Heart right ventricle (tissue), 16 donors: ENCODE measurements around the gene GRID1. TPM values are rescaled to one million over a fixed set of nuclear protein-coding genes. Genes with fewer than 3 reads are reported as not detected.
"Not testable (repeated sequence)": the region's sequence is repeated elsewhere in the genome, so short reads cannot be mapped to it uniquely, and the experiment has no call there.

ENCODE experiments used
- ATAC-seq, 8 donors: fragments of 200-7000 bp; cut with Tn5 transposase; one replicate each; pipeline ENCODE4 v1.9.1; 2020; ENCODE audit warnings: mild to moderate bottlenecking in 8 of 8, moderate library complexity in 8 of 8, moderate number of reproducible peaks in 1 of 8
- DNase-seq, 2 donors: peaks; one replicate each; pipeline ENCODE4 v3.0.0-alpha.2; 2020
- H3K27ac ChIP-seq, 10 donors: fragments of 200-600 bp; sonication (generic) in 2 of 10; one replicate each; pipeline versions ENCODE4 v1.5.0 to v1.8.0; 2020 to 2022; ENCODE audit warnings: mild to moderate bottlenecking in 3 of 10
- H3K27me3 ChIP-seq, 7 donors: fragments of 200-600 bp; one replicate each; pipeline ENCODE4 v1.8.0; 2021 to 2022; ENCODE audit warnings: mild to moderate bottlenecking in 2 of 7
- H3K36me3 ChIP-seq, 9 donors: fragments of 200-600 bp; sonication (generic) in 1 of 9; one replicate each; pipeline versions ENCODE4 v1.5.0 to v1.8.0; 2020 to 2022; ENCODE audit warnings: mild to moderate bottlenecking in 2 of 9
- H3K4me1 ChIP-seq, 9 donors: fragments of 200-600 bp; sonication (generic) in 1 of 9; one replicate each; pipeline versions ENCODE4 v1.5.0 to v1.8.0; 2020 to 2022; ENCODE audit warnings: mild to moderate bottlenecking in 4 of 9
- H3K4me3 ChIP-seq, 10 donors: fragments of 200-600 bp; sonication (generic) in 2 of 10; one replicate each; pipeline versions ENCODE4 v1.5.0 to v1.8.0; 2020 to 2022; ENCODE audit warnings: mild to moderate bottlenecking in 7 of 10, moderate library complexity in 2 of 10
- H3K9me3 ChIP-seq, 11 donors: fragments of 200-600 bp in 10 of 11; sonication (generic) in 2 of 11; one replicate each; pipeline versions ENCODE4 v1.5.0 to v1.8.0; 2013 to 2022; ENCODE audit warnings: mild to moderate bottlenecking in 2 of 11, control low read depth in 1 of 11, moderate library complexity in 1 of 11
- CTCF ChIP-seq, 9 donors: fragments of 200-600 bp; sonication (generic) in 2 of 9; IDR thresholded peaks; one replicate each; pipeline versions ENCODE4 v1.5.0 to v1.8.0; 2021 to 2022; ENCODE audit warnings: antibody characterized with exemption in 9 of 9, mild to moderate bottlenecking in 5 of 9, moderate library complexity in 1 of 9
- WGBS, 2 donors: extraction: QIAGEN DNeasy Blood & Tissue Kit; methylation state at CpG; one replicate each; pipeline ENCODE4 v1.1.7; 2013; ENCODE audit warnings: inconsistent platforms in 1 of 2; 5-methylcytosine and 5-hydroxymethylcytosine counted together
- intact Hi-C, 10 donors: fragments of 100-400 bp; cut with DNase I; formaldehyde crosslinking; loops; one replicate each; pipeline versions ENCODE4 v1.11.1 to v1.14.2; 2022
- polyA plus RNA-seq, 2 donors: library from polyadenylated mRNA; stranded (reverse); fragments of 200-250 nt; gene quantifications; one replicate each; pipeline ENCODE4 v1.2.3, GENCODE V29; 2013
- total RNA-seq, 10 donors: library from RNA; stranded (reverse); fragmentation: NEBNext Ultra II Directional in 3 of 10; extraction: Animal tissue kit (Norgen Biotek cat#: 25700) in 3 of 10; gene quantifications; one replicate each; pipeline versions ENCODE4 v1.2.1 to v1.2.4, GENCODE V29; 2021 to 2023
- donor health status: Arrhythmogenic right ventricular cardiomyopathy.
- donor health status: ischemic (EF 13 %, LVEDD 7.1; RV severe dilation, severe dysfunction).
- donor health status: healthy with polysubstance abuse.
- donor health status: DM: no; HTN: yes; CAD: no.
- donor health status: DM: no; HTN: no; CAD: no.
- donor health status: ischemic (EF 25% LVEDD 6.9; RV normal size, moderate dysfunction).
- donor health status: ischemic (EF 25% LVEDD 5.7; RV mildly dilated, moderate dysfunction).
- donor health status: healthy.
- donor health status: DM: yes; HTN: yes; CAD: no.
- donor health status: Ischemic cardiomyopathy.
- donor health status: ischemic (EF 35%, LVEDD 5.7; RV mildly dilated, moderate dysfunction).
- donor health status: nonischemic (EF 11% LVEDD 7.7; RV severe dilation, severe dysfunction).
- donor health status: DM: yes; HTN: yes; CAD: no.
- donor health status: PGD.
- donor health status: ischemic (EF 29% LVEDD 5.4; RV normal size, mild dysfunction).
- donor health status: nonischemic (EF 23%, LVEDD 6.1; RV moderate dilation, normal function).

GRID1 gene
- total and polyA plus RNA-seq, 12 donors, result 0.44 to 3.4 (median 1.5) TPM

- Histone ChIP-seq H3K27ac (no peak overlapping the region), H3K36me3 (no peaks in the 10 kb centered on the region), H3K4me1 (peaks cover 0 to 15% (median 0%) of the 10 kb centered on the region in 9 donors), H3K27me3 (no peaks in the 10 kb centered on the region), H3K4me3 (no peak overlapping the region), H3K9me3 (peaks cover 0 to 9% (median 0%) of the 10 kb centered on the region in 11 donors)
- no peak for ATAC-seq
- WGBS, 2 donors, result 76% methylated on average over 1 of the region's 1 CpG
- no peak for DNase-seq
- TF ChIP-seq CTCF (IDR thresholded peaks at IDR 0.05), result no peak
- intact Hi-C loops, result loop anchor here in 1 of 10 donors (5.0 kb wide), 1 partner anchor 203 kb away; no protein-coding TSS in a partner anchor
Measured at GRCh38 chr10:86034710-86035109, 331.9 kb downstream of the GRID1 start.

DNA sequence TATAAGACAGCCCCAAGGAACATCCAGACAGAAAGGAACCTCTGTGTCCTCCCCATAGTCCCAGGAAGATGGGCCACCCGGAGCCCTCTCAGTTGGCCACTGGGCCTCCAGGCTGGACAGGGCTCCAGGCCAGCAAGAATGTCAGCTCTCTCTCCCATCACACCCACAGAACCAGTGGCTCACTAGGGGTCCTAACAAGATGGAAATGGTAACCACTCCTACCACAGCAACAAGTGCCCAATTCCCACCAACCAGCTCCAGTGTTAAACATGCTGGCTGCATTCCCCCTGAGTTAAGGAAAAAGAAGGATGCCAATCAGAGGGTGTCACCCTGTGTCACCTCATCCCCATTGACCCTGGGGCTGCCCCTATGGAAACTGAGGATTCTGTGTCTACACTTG, 333.0 kb downstream of the GRID1 start:
- 90 to 97% methylated on average over 1 of the region's 1 CpG for WGBS, 2 donors
- TF ChIP-seq CTCF (IDR thresholded peaks at IDR 0.05), result no peak
- H3K4me1 ChIP-seq, result peaks cover 0 to 15% (median 0%) of the 10 kb centered on the region in 9 donors
- no peaks in the 10 kb centered on the region for H3K36me3 ChIP-seq
- intact Hi-C loops, result loop anchor here in 1 of 10 donors (5.0 kb wide), 1 partner anchor 204 kb away; no protein-coding TSS in a partner anchor
- DNase-seq (no peak), ATAC-seq (no peak)
- peaks cover 0 to 9% (median 0%) of the 10 kb centered on the region in 11 donors for H3K9me3 ChIP-seq
- H3K27ac ChIP-seq, result no peak overlapping the region
- no peak overlapping the region for H3K4me3 ChIP-seq
- H3K27me3 ChIP-seq, result no peaks in the 10 kb centered on the region

DNA sequence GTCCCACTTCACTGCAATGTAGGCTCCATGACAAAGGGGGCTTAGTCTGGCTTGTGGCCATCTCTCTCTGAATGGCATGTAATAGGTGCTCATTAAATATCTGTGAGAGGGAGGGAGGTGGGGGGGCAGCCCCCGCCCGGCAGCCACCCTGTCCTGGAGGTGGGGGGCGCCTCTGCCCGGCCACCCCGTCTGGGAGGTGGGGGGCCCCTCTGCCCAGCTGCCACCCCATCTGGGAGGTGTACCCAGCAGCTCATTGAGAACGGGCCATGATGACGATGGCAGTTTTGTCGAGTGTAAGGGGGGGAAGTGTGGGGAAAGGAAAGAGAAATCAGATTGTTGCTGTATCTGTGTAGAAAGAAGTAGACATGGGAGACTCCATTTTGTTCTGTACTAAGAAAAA, 334.5 kb downstream of the GRID1 start:
- intact Hi-C loops, result loop anchor here in 1 of 10 donors (5.0 kb wide), 1 partner anchor 205 kb away; no protein-coding TSS in a partner anchor
- H3K36me3 ChIP-seq, H3K27ac ChIP-seq, DNase-seq, H3K9me3 ChIP-seq, H3K27me3 ChIP-seq, ATAC-seq, H3K4me3 ChIP-seq: not testable (repeated sequence)
- 93 to 94% methylated on average over 8 of the region's 8 CpGs for WGBS, 2 donors
- H3K4me1 ChIP-seq, result peaks cover 0 to 15% (median 0%) of the 10 kb centered on the region in 9 donors

GRCh38 chr10:86030312-86030711, 336.3 kb downstream of the GRID1 start:
- H3K9me3 ChIP-seq, result peaks cover 0 to 9% (median 0%) of the 10 kb centered on the region in 11 donors
- TF ChIP-seq CTCF (IDR thresholded peaks at IDR 0.05), result no peak
- H3K4me1 ChIP-seq, result peaks cover 0 to 2% (median 0%) of the 10 kb centered on the region in 9 donors
- H3K36me3 ChIP-seq, result no peaks in the 10 kb centered on the region
- WGBS, 2 donors, result 39 to 54% methylated on average over 2 of the region's 2 CpGs
- DNase-seq (no peak), ATAC-seq (no peak)
- no peak overlapping the region for H3K4me3 ChIP-seq
- no peaks in the 10 kb centered on the region for H3K27me3 ChIP-seq
- H3K27ac ChIP-seq, result no peak overlapping the region
- intact Hi-C loops, result loop anchor here in 1 of 10 donors (5.0 kb wide), 1 partner anchor 207 kb away; no protein-coding TSS in a partner anchor

GRCh38 chr10:86027346-86027745, 339.2 kb downstream of the GRID1 start:
- no peak for ATAC-seq
- intact Hi-C loops, result no loop called here
- DNase-seq, result no peak
- WGBS, 2 donors, result 82 to 90% methylated on average over 2 of the region's 2 CpGs
- Histone ChIP-seq H3K4me3 (no peak overlapping the region), H3K27me3 (no peaks in the 10 kb centered on the region), H3K36me3 (no peaks in the 10 kb centered on the region), H3K4me1 (peaks cover 0 to 27% (median 6%) of the 10 kb centered on the region in 9 donors), H3K9me3 (peaks cover 0 to 9% (median 0%) of the 10 kb centered on the region in 11 donors), H3K27ac (no peak overlapping the region)
- no peak for TF ChIP-seq CTCF (IDR thresholded peaks at IDR 0.05)
